RWPE2 (cell line): ENCODE data around the gene RHOC.

Experiments
- ATAC-seq: fragments of 200-7000 bp; cut with Tn5 transposase; 3 replicates; pipeline ENCODE4 v1.9.1; 2021; ENCODE audit warnings: low read depth
- DNase-seq: peaks from one replicate; pipeline ENCODE4 v3.0.0-alpha.2; 2020; ENCODE audit warnings: low spot score
- H3K27ac ChIP-seq: fragments of 450-650 bp; 2 replicates; pipeline ENCODE4 v1.5.1; 2017; ENCODE audit warnings: mild to moderate bottlenecking; ENCODE audit not compliant: poor library complexity, severe bottlenecking
- H3K27me3 ChIP-seq: fragments of 250-450 bp; sonication (Bioruptor Pico); 2 replicates; pipeline ENCODE4 v1.5.1; 2021; ENCODE audit warnings: mild to moderate bottlenecking, moderate library complexity; ENCODE audit not compliant: insufficient read depth, poor library complexity, severe bottlenecking
- H3K36me3 ChIP-seq: fragments of 250-450 bp; sonication (Bioruptor Pico); 2 replicates; pipeline ENCODE4 v1.5.1; 2020; ENCODE audit warnings: low read depth, mild to moderate bottlenecking, moderate library complexity
- H3K4me1 ChIP-seq: fragments of 250-450 bp; sonication (Bioruptor Pico); 2 replicates; pipeline ENCODE4 v1.5.1; 2021; ENCODE audit warnings: mild to moderate bottlenecking, moderate library complexity; ENCODE audit not compliant: insufficient read depth, poor library complexity, severe bottlenecking
- H3K4me3 ChIP-seq: fragments of 250-450 bp; sonication (Bioruptor Pico); 2 replicates; pipeline ENCODE4 v1.5.1; 2021; ENCODE audit warnings: mild to moderate bottlenecking, moderate library complexity; ENCODE audit not compliant: severe bottlenecking
- H3K9me3 ChIP-seq: fragments of 250-450 bp; sonication (Bioruptor Pico); 2 replicates; pipeline ENCODE4 v1.5.1; 2021; ENCODE audit warnings: mild to moderate bottlenecking, moderate library complexity; ENCODE audit not compliant: severe bottlenecking
- CTCF ChIP-seq: fragments of 450-650 bp; IDR thresholded peaks from one replicate; pipeline ENCODE4 v1.5.1; 2017; ENCODE audit warnings: mild to moderate bottlenecking, moderate library complexity; ENCODE audit not compliant: poor library complexity, severe bottlenecking

The RHOC gene

DNA sequence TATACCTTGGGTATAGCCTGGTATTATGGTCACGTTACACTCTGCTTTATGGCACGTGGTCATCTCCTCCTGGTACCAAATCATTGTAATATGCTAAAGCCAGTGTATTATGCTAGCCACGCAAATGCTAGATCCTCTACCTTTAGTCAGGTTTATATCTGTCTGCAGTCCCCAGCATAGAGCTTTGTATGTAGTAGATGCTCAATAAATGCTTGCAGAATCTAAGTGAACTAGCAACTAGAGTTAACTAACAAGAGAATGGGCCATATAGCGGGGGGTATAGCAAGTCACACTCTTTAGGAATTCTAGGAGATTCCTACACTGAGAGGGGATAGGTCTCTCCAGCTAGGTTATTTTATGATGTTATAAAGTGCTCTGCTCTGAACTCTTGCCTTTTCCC is 29.4 kb downstream of the RHOC start:
- no peak for ATAC-seq
- no peak overlapping the region for H3K4me3 ChIP-seq
- H3K27ac ChIP-seq: no peak overlapping the region
- H3K4me1 ChIP-seq: peaks cover 6% of the 10 kb centered on the region
- H3K36me3 ChIP-seq: 0 out of 2 replicates have a peak, but pooled peaks cover 5% of the 10 kb centered on the region
- no peak for TF ChIP-seq CTCF
- no peaks in the 10 kb centered on the region for H3K9me3 ChIP-seq
- no peak for DNase-seq
- no peaks in the 10 kb centered on the region for H3K27me3 ChIP-seq

GRCh38 chr1:112676543-112676942 is 30.4 kb downstream of the RHOC start:
- peaks cover 9% of the 10 kb centered on the region; the same call in 1 of the 2 replicates for H3K36me3 ChIP-seq
- ATAC-seq: no peak
- no peak for DNase-seq
- H3K9me3 ChIP-seq: no peaks in the 10 kb centered on the region
- H3K27ac ChIP-seq: no peak overlapping the region
- no peak for TF ChIP-seq CTCF
- H3K4me1 ChIP-seq: peaks cover 6% of the 10 kb centered on the region
- H3K4me3 ChIP-seq: no peak overlapping the region
- H3K27me3 ChIP-seq: no peaks in the 10 kb centered on the region

DNA sequence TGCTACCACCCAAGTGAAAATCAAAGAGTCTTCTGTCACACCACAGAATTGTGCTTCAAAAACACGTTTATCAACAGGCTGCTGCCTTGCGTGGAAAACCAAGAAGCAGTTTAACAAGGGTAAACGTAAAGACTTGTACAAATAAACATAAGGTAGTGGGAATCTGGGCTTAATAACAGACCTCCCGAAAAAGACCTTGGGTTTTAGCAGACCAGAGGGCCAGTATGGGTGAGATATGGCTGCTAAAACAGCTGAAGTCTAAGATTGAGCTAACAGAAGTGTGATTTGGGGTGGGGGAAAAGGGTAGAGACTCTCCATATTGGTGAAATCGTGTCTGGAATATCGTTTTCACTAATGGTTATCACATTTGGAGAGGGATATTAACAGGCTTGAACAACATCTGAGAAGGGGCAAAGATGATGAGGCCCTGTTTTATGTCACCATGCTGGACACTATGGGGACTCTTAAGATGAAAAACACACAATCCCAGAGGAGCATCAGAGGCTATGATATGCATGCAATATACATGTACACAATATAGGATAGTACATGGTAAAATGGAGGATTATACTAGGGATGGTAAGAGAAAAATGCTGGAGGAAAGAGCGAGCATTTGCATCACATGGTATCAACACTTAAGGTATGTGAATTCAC is 31.1 kb downstream of the RHOC start:
- no peak for ATAC-seq
- Histone ChIP-seq H3K27me3 (no peaks in the 10 kb centered on the region), H3K27ac (peak overlapping the region; percentile 67), H3K36me3 (peaks cover 10% of the 10 kb centered on the region), H3K9me3 (no peaks in the 10 kb centered on the region), H3K4me3 (peak overlapping the region; percentile 58), H3K4me1 (peaks cover 6% of the 10 kb centered on the region)
- no peak for TF ChIP-seq CTCF
- no peak for DNase-seq

GRCh38 chr1:112674986-112675727 is 31.8 kb downstream of the RHOC start:
- H3K9me3 ChIP-seq: no peaks in the 10 kb centered on the region
- no peaks in the 10 kb centered on the region for H3K27me3 ChIP-seq
- peak; percentile 55 for DNase-seq
- peaks cover 6% of the 10 kb centered on the region for H3K4me1 ChIP-seq
- ATAC-seq: peak; percentile 49
- H3K27ac ChIP-seq: peak overlapping the region; percentile 67
- peaks cover 16% of the 10 kb centered on the region for H3K36me3 ChIP-seq
- peak overlapping the region; percentile 58 for H3K4me3 ChIP-seq
- peak; percentile 31 for TF ChIP-seq CTCF
